ENCODE measurements around the gene CORO2B.

CORO2B gene

DNA sequence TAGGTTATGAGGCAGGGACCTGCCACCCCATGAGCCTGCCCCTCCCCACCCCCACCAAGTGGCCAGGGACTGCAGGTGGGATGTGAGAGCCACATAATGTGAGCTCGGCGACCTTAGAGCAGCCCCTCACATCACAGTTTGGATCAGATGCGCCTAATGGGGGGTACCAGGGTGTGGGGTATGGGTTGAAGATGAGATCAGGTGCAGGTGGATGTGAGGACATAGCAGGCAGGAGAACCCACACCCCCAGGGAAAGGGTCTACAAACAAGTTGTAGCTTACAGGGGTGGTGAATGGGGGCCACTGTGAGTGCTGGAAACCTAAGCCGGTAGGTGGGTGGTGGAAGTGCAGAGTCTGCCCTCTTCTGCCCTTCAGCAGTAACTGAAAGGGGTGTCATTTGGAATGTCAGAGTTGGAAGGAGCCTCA, 94.0 kb downstream of the CORO2B start:
- Histone ChIP-seq H3K27me3 (ENCODE audit: control insufficient read depth, insufficient read depth, low read length) (no peaks in the 10 kb centered on the region), H3K79me2 (no peaks in the 10 kb centered on the region), H2AFZ (no peak overlapping the region), H3K4me1 (no peaks in the 10 kb centered on the region), H3K36me3 (ENCODE audit: control insufficient read depth, insufficient read depth, low read length) (no peaks in the 10 kb centered on the region), H3K9me3 (ENCODE audit: control insufficient read depth, low read length) (no peaks in the 10 kb centered on the region), H3K4me3 (ENCODE audit: low read depth, low read length) (no peak overlapping the region), H3K27ac (no peak overlapping the region), H3K4me2 (ENCODE audit: low read length) (no peak overlapping the region), H3K9ac (no peak overlapping the region)
- TF ChIP-seq, protein P1, sequence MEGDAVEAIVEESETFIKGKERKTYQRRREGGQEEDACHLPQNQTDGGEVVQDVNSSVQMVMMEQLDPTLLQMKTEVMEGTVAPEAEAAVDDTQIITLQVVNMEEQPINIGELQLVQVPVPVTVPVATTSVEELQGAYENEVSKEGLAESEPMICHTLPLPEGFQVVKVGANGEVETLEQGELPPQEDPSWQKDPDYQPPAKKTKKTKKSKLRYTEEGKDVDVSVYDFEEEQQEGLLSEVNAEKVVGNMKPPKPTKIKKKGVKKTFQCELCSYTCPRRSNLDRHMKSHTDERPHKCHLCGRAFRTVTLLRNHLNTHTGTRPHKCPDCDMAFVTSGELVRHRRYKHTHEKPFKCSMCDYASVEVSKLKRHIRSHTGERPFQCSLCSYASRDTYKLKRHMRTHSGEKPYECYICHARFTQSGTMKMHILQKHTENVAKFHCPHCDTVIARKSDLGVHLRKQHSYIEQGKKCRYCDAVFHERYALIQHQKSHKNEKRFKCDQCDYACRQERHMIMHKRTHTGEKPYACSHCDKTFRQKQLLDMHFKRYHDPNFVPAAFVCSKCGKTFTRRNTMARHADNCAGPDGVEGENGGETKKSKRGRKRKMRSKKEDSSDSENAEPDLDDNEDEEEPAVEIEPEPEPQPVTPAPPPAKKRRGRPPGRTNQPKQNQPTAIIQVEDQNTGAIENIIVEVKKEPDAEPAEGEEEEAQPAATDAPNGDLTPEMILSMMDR (IDR thresholded peaks at IDR 0.05), result no peak

DNA sequence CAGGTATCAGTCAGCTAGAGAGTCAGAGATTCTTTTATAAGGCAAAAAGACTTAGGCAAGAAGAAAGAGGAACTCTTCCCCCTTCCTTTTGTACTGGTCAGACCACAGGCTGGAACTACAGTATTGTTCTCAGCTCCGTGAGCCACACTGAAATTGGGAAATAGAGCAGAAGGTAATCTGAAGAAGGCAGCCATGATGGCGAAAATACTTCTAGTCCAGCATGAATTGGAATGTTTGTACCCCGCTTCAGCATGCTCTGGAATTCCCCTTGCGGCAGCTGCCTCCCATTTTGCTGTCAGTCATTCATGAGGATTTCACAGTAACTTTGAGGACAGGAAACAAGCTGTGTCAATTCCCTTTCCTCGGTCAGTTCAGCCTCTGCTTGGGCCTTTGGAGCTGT, 96.2 kb downstream of the CORO2B start:
- no peaks in the 10 kb centered on the region for H3K79me2 ChIP-seq
- no peak overlapping the region for H2AFZ ChIP-seq
- H3K4me3 ChIP-seq (ENCODE audit: low read depth, low read length), result no peak overlapping the region
- no peak overlapping the region for H3K4me2 ChIP-seq (ENCODE audit: low read length)
- no peak overlapping the region for H3K27ac ChIP-seq
- no peaks in the 10 kb centered on the region for H3K9me3 ChIP-seq (ENCODE audit: control insufficient read depth, low read length)
- no peaks in the 10 kb centered on the region for H3K4me1 ChIP-seq
- no peaks in the 10 kb centered on the region for H3K27me3 ChIP-seq (ENCODE audit: control insufficient read depth, insufficient read depth, low read length)
- H3K36me3 ChIP-seq (ENCODE audit: control insufficient read depth, insufficient read depth, low read length), result no peaks in the 10 kb centered on the region
- TF ChIP-seq, protein P1 (IDR thresholded peaks at IDR 0.05), result no peak
- H3K9ac ChIP-seq, result no peak overlapping the region

DNA sequence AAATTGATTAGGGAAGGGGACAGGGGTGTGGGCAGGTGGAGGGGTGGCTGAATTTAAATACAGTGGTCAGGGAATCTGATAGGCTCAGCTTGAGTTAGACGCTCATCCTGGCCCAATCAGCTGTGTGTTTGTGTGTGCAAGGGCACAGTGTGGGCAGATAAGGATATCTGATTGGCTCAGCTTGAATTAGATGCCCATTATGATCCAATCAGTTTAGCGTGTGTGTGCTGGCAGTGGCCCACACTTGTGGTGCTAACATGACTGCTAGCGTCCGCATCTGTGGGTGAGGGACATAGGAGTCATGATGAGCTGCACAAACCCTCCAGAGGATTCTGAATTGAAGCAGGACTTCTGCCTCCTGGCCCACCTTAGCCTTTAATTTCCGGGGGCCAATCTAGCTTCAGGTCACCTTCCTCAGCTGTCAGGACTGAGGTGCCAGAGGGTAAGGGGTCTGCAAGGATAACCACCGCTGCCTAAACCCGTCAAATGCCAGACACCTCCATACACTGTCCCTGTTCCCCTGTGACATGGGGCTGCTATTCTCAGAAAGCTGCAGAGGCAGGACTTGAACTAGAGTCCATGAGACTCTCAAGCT, 97.3 kb downstream of the CORO2B start:
- no peaks in the 10 kb centered on the region for H3K27me3 ChIP-seq (ENCODE audit: control insufficient read depth, insufficient read depth, low read length)
- no peak overlapping the region for H3K4me2 ChIP-seq (ENCODE audit: low read length)
- H3K27ac ChIP-seq, result no peak overlapping the region
- H3K4me1 ChIP-seq, result no peaks in the 10 kb centered on the region
- H3K4me3 ChIP-seq (ENCODE audit: low read depth, low read length), result no peak overlapping the region
- no peak overlapping the region for H2AFZ ChIP-seq
- H3K9me3 ChIP-seq (ENCODE audit: control insufficient read depth, low read length), result no peaks in the 10 kb centered on the region
- H3K36me3 ChIP-seq (ENCODE audit: control insufficient read depth, insufficient read depth, low read length), result no peaks in the 10 kb centered on the region
- no peak overlapping the region for H3K9ac ChIP-seq
- TF ChIP-seq, protein P1 (IDR thresholded peaks at IDR 0.05), result no peak
- no peaks in the 10 kb centered on the region for H3K79me2 ChIP-seq

DNA sequence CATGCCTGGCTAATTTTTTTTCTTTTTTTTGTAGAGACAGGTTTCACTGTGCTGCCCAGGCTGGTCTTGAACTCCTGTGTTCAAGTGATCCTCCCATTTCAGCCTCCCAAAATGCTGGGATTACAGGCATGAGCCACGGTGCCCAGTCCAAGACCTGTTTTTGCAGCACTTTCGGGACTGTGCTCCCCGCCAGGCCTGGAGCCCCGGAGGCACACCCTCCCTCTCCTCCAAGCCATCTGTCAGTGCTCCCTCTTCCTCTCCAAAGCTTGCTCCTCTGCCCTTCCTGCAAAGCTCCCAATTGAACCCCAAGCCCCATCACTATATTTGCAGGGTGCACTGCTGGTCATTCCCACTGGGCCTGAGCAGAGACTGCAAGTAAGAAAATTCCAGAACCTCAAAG, 98.1 kb downstream of the CORO2B start:
- no peak overlapping the region for H3K4me3 ChIP-seq (ENCODE audit: low read depth, low read length)
- no peaks in the 10 kb centered on the region for H3K79me2 ChIP-seq
- H3K27ac ChIP-seq, result no peak overlapping the region
- no peak overlapping the region for H2AFZ ChIP-seq
- no peak overlapping the region for H3K9ac ChIP-seq
- TF ChIP-seq, protein P1 (IDR thresholded peaks at IDR 0.05), result no peak
- H3K36me3 ChIP-seq (ENCODE audit: control insufficient read depth, insufficient read depth, low read length), result no peaks in the 10 kb centered on the region
- no peaks in the 10 kb centered on the region for H3K9me3 ChIP-seq (ENCODE audit: control insufficient read depth, low read length)
- H3K27me3 ChIP-seq (ENCODE audit: control insufficient read depth, insufficient read depth, low read length), result no peaks in the 10 kb centered on the region
- no peak overlapping the region for H3K4me2 ChIP-seq (ENCODE audit: low read length)
- H3K4me1 ChIP-seq, result no peaks in the 10 kb centered on the region

DNA sequence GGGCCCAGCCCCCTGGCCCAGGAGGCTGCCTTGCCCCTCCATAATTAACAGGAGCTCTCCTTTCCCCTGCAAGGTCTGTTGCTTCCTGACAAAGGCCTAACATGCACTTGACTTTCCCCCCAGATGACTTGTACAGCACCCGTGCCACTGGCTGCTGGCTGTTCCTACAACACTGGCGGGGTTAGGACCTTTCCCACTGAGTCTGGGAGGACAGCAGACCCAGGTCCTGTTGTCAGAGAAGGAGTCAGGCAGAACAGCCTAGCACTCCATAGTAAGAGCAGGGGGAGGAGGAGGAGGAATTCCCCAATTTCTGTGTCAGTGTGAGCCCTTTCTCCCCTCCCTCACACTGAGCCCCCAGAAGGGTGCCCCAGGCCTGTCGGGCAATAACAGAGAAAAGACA, 99.2 kb downstream of the CORO2B start:
- no peaks in the 10 kb centered on the region for H3K4me1 ChIP-seq
- H3K27me3 ChIP-seq (ENCODE audit: control insufficient read depth, insufficient read depth, low read length), result no peaks in the 10 kb centered on the region
- no peak overlapping the region for H2AFZ ChIP-seq
- H3K9me3 ChIP-seq (ENCODE audit: control insufficient read depth, low read length), result no peaks in the 10 kb centered on the region
- H3K36me3 ChIP-seq (ENCODE audit: control insufficient read depth, insufficient read depth, low read length), result no peaks in the 10 kb centered on the region
- no peak overlapping the region for H3K27ac ChIP-seq
- H3K9ac ChIP-seq, result no peak overlapping the region
- H3K79me2 ChIP-seq, result no peaks in the 10 kb centered on the region
- no peak overlapping the region for H3K4me3 ChIP-seq (ENCODE audit: low read depth, low read length)
- TF ChIP-seq, protein P1 (IDR thresholded peaks at IDR 0.05), result no peak
- no peak overlapping the region for H3K4me2 ChIP-seq (ENCODE audit: low read length)

All from parathyroid adenoma (tissue), 2 donors.